Activated CD4-positive, alpha-beta memory T cell treated with anti-CD3 and anti-CD28 coated beads for 36 hours (primary cell): ENCODE results near the gene NKIRAS1. TPM values are rescaled to one million over a fixed set of nuclear protein-coding genes. Genes with fewer than 3 reads are reported as not detected.
"Not testable (repeated sequence)": the region's sequence is repeated elsewhere in the genome, so short reads cannot be mapped to it uniquely, and the experiment has no call there.

Source experiments
- CTCF ChIA-PET: fragments of 350-600 bp; sonication (Branson Sonifier 250); formaldehyde crosslinking; loops from one replicate; lab custom pipeline; 2021; ENCODE audit warnings: antibody characterized with exemption, inconsistent platforms; lab: Charles Lee
- POLR2A ChIA-PET: fragments of 350-600 bp; sonication (Branson Sonifier 250); formaldehyde crosslinking; loops from one replicate; lab custom pipeline; 2021; ENCODE audit warnings: antibody characterized with exemption; lab: Charles Lee
- DNase-seq: peaks from one replicate; pipeline ENCODE4 v3.0.0-alpha.2; 2020
- H3K27ac Mint-ChIP-seq: one replicate; pipeline ENCODE4 v1.8.0; 2021; ENCODE audit warnings: mixed read lengths
- H3K27me3 Mint-ChIP-seq: one replicate; pipeline ENCODE4 v1.8.0; 2021; ENCODE audit warnings: mixed read lengths
- H3K36me3 Mint-ChIP-seq: one replicate; pipeline ENCODE4 v1.8.0; 2021; ENCODE audit warnings: mixed read lengths
- H3K4me1 Mint-ChIP-seq: one replicate; pipeline ENCODE4 v1.8.0; 2021; ENCODE audit warnings: low read depth, mixed read lengths
- H3K4me3 Mint-ChIP-seq: one replicate; pipeline ENCODE4 v1.8.0; 2021; ENCODE audit warnings: mild to moderate bottlenecking, mixed read lengths
- H3K9me3 Mint-ChIP-seq: one replicate; pipeline ENCODE4 v1.8.0; 2021; ENCODE audit warnings: mixed read lengths
- intact Hi-C: fragments of 100-400 bp; cut with micrococcal nuclease; formaldehyde crosslinking; loops from one replicate; pipeline ENCODE4 v1.15.1; 2023
- total RNA-seq, 2 experiments: library from RNA; stranded (reverse); gene quantifications; one replicate each; pipeline ENCODE4 v1.2.3, GENCODE V29; 2021

Gene NKIRAS1
- total RNA-seq, 2 experiments from 2014 or later, result 3.9 TPM

DNA sequence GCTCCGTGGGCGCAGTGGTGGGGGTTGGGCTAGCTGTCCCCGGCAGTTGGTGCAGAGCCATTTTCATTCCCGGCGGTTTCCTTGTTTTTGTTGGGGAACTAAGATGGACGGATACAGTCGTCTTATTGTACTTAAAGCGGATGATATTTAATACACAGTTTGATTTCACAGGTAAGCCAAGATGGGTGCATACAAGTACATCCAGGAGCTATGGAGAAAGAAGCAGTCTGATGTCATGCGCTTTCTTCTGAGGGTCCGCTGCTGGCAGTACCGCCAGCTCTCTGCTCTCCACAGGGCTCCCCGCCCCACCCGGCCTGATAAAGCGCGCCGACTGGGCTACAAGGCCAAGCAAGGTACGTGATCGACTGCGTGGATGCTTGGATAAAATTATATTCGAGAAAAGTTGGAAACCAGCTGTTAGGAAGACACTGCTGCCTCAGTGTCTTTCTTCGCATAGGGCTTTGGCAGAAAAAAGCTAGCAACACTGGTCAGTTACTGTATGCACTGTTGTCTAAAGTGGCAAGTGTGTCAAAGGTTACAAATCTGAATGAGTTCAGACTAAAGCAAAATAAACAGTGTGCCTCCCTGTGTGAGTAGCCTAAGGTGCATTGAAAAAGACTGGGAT is 1.0 kb upstream of the NKIRAS1 start:
- POLR2A ChIA-PET, result interaction anchor here (0.9 to 3.2 kb wide), 12 partner anchors 9 to 1866 kb away, joined by 3 to 31 read pairs (median 5); partner anchors contain the start of gene NGLY1
- not testable (repeated sequence) for H3K27me3 Mint-ChIP-seq, H3K9me3 Mint-ChIP-seq, DNase-seq
- H3K36me3 Mint-ChIP-seq, result peaks cover 45% of the 10 kb centered on the region
- CTCF ChIA-PET, result interaction anchor here (0.8 to 1.8 kb wide), 4 partner anchors 7 to 29 kb away, joined by 3 to 8 read pairs (median 4); no protein-coding TSS in a partner anchor
- intact Hi-C loops, result loop anchor here (1.0 to 5.0 kb wide), 3 partner anchors 28 to 1865 kb away; partner anchors contain the start of genes NGLY1 and NR1D2
- peak overlapping the region; percentile 100 for H3K27ac Mint-ChIP-seq
- H3K4me3 Mint-ChIP-seq, result peak overlapping the region; percentile 98
- H3K4me1 Mint-ChIP-seq, result peaks cover 51% of the 10 kb centered on the region

DNA sequence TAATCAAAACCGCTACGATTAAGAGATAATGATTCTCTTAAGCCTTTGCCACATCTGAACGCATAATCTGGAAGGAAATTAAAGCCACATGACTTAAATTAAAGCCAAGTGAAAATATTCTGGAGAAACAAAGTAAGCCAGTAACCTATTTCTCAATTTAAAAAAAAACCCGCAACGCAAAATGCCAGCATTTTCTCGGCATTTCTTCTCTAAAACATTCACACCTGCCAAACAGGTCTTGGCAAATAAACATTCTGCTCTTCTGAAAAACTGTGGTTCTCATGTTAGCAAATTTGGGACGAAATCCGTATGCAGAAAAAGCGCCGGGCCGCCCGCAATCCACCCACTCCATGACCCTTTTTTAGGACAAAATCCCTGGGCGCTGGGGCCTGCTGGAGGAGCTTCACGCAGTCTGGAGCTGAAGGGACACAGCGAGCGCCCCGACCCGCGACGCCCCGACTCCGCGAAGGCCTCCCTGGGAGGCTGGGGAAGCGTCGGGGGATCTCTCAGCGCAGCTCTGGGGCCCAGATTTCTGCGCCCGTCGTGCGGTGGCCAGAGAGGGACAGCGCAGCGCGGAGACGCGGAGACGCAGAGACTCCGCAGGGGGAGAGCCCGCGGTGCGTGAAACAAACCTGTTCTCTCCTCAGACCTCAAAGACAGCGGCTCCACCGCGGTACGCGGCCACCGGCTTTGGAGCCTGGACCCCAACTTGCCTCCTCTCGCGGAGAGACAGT is 471 bp downstream of the NKIRAS1 start:
- intact Hi-C loops, result loop anchor here (2.0 to 5.0 kb wide), 2 partner anchors 106 to 1866 kb away; partner anchors contain the start of gene NGLY1
- DNase-seq, result no peak
- Mint-ChIP-seq H3K36me3 (peaks cover 44% of the 10 kb centered on the region), H3K27ac (peak overlapping the region; percentile 100), H3K9me3 (no peaks in the 10 kb centered on the region), H3K27me3 (peaks cover 6% of the 10 kb centered on the region), H3K4me3 (peak overlapping the region; percentile 98), H3K4me1 (peaks cover 51% of the 10 kb centered on the region)
- ChIA-PET CTCF (interaction anchor here (1.2 to 1.8 kb wide), 2 partner anchors 27 to 39 kb away, joined by 6 to 8 read pairs; no protein-coding TSS in a partner anchor), POLR2A (interaction anchor here (0.8 to 3.2 kb wide), 15 partner anchors 9 to 107 kb away, joined by 3 to 31 read pairs (median 5); no protein-coding TSS in a partner anchor)

GRCh38 chr3:23915537-23916108 is 1.2 kb downstream of the NKIRAS1 start:
- POLR2A ChIA-PET, result interaction anchor here (2.0 to 2.9 kb wide), 3 partner anchors 31 to 107 kb away, joined by 8 to 31 read pairs (median 21); no protein-coding TSS in a partner anchor
- H3K27me3 Mint-ChIP-seq, result peaks cover 6% of the 10 kb centered on the region
- peaks cover 39% of the 10 kb centered on the region for H3K36me3 Mint-ChIP-seq
- CTCF ChIA-PET, result interaction anchor here (1.2 to 1.8 kb wide), 2 partner anchors 27 to 40 kb away, joined by 6 to 8 read pairs; no protein-coding TSS in a partner anchor
- intact Hi-C loops, result loop anchor here (2.0 to 5.0 kb wide), 2 partner anchors 105 to 1867 kb away; partner anchors contain the start of gene NGLY1
- no peak for DNase-seq
- H3K27ac Mint-ChIP-seq, result no peak overlapping the region
- H3K4me1 Mint-ChIP-seq, result peaks cover 51% of the 10 kb centered on the region
- H3K4me3 Mint-ChIP-seq, result peak overlapping the region; percentile 98
- H3K9me3 Mint-ChIP-seq, result no peaks in the 10 kb centered on the region

DNA sequence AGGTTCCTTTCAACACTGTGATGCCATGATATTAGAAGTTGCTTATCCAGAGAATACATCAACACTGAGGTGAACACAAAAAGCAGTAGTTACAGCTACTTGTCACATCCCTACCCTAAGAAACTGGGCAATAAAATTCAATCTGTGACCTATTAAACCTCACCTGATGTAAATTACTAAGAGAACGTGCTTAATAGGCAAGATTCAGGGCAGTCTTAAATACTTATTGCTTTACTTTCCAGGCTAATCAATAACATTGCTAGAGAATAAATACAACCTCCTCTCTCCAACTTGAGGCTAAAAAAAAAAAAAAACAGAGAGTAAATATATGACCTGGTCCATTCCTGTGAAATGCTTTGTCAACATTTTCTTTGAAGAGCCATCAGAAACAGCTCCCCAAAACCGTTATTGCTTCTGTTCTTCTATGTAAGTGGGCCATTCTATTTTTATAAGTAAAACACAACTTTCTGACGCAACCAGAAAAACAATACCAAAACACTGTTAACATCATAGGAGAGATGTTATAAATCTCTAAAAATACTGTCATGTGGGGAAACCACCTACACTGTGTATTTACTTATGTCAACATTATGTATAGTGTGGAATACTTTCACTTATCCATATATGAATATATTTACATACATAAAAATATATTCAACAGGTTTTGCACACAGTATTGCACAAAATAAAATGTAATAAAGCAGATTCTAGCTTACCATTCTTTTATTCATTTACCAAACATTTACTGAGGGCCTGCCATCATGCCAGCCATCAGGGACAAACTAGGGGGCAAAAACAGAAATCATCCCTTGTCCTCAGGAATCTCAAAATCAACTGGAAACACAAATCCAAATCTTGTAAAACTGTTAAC is 2.7 kb downstream of the NKIRAS1 start:
- Mint-ChIP-seq H3K4me3 (no peak overlapping the region), H3K9me3 (no peaks in the 10 kb centered on the region), H3K4me1 (peaks cover 36% of the 10 kb centered on the region), H3K27ac (no peak overlapping the region), H3K27me3 (peaks cover 6% of the 10 kb centered on the region), H3K36me3 (peaks cover 26% of the 10 kb centered on the region)
- intact Hi-C loops, result no loop called here
- no peak for DNase-seq
- POLR2A ChIA-PET, result interaction anchor here (0.6 to 0.7 kb wide), 2 partner anchors 11 to 60 kb away, joined by 3 read pairs; no protein-coding TSS in a partner anchor
- CTCF ChIA-PET, result interaction anchor here (1.0 kb wide), 1 partner anchor 80 kb away, joined by 3 read pairs; no protein-coding TSS in a partner anchor

DNA sequence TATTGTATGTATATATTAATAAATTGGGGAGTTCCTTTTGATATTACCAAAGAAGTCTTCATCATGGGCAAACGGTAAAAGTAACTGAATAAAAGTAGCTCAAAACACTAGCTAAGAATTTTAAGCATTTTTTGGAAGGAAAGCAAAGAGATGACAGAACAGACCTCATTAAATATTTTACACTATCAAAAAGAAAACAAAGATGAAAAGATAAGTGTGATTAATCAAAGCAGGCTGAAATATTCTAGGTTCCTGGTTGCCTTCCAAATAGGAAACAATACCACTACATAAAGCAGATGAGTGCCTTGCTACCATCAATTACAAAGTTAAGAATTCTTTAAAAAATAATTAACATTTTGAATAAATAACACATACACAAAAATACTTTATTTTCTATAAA is 3.6 kb downstream of the NKIRAS1 start:
- no peak for DNase-seq
- POLR2A ChIA-PET, result no interaction called here
- H3K4me3 Mint-ChIP-seq, result no peak overlapping the region
- peaks cover 17% of the 10 kb centered on the region for H3K36me3 Mint-ChIP-seq
- no peaks in the 10 kb centered on the region for H3K9me3 Mint-ChIP-seq
- intact Hi-C loops, result no loop called here
- no peak overlapping the region for H3K27ac Mint-ChIP-seq
- peaks cover 6% of the 10 kb centered on the region for H3K27me3 Mint-ChIP-seq
- H3K4me1 Mint-ChIP-seq, result peaks cover 28% of the 10 kb centered on the region
- CTCF ChIA-PET, result no interaction called here

GRCh38 chr3:23912335-23912734 is 4.5 kb downstream of the NKIRAS1 start:
- H3K27ac Mint-ChIP-seq, POLR2A ChIA-PET, H3K27me3 Mint-ChIP-seq, intact Hi-C loops, H3K4me3 Mint-ChIP-seq, H3K9me3 Mint-ChIP-seq, CTCF ChIA-PET, H3K36me3 Mint-ChIP-seq, DNase-seq: not testable (repeated sequence)
- H3K4me1 Mint-ChIP-seq, result peaks cover 26% of the 10 kb centered on the region

- H3K9me3 Mint-ChIP-seq, result no peaks in the 10 kb centered on the region
- POLR2A ChIA-PET, result no interaction called here
- no peak overlapping the region for H3K27ac Mint-ChIP-seq
- peaks cover 4% of the 10 kb centered on the region for H3K27me3 Mint-ChIP-seq
- peaks cover 25% of the 10 kb centered on the region for H3K4me1 Mint-ChIP-seq
- no peak for DNase-seq
- intact Hi-C loops, result no loop called here
- peaks cover 3% of the 10 kb centered on the region for H3K36me3 Mint-ChIP-seq
- CTCF ChIA-PET, result no interaction called here
- no peak overlapping the region for H3K4me3 Mint-ChIP-seq
Observed at GRCh38 chr3:23911397-23911796, 5.4 kb downstream of the NKIRAS1 start.

DNA sequence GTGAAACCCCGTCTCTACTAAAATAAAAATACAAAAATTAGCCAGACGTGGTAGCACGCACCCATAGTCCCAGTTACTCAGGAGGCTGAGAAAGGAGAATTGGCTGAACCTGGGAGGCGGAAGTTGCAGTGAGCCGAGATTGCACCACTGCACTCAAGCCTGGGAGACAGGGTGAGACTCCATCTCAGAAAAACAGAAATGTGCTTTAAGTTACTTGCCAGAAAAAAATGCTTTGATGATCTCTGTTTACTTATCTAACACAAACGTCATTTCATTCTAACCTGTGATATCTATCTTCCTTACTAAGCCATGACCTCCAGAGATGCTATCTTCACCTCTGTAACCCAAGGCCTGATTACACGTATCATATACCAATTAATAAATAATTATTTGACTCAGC is 7.4 kb downstream of the NKIRAS1 start:
- POLR2A ChIA-PET, result no interaction called here
- DNase-seq, result no peak
- intact Hi-C loops, result no loop called here

DNA sequence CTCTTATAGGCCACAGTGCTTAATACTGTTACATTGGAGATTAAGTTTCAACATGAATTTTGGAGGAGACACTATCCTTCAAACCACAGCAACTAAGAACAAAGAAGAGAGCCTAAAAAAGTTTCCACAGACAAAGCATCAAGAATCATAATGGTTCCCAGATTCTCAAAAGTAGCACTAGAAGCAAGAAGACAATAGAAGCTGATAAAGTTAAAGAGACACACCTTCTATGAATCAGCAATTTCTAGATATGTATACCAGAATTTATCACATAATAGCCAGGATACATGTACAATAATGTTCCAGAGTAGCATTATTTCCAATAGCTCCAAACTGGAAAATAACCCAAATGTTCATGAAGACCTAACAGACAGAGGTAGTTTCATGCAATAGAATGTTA is 12.2 kb downstream of the NKIRAS1 start:
- Mint-ChIP-seq H3K4me1 (no peaks in the 10 kb centered on the region), H3K4me3 (no peak overlapping the region), H3K9me3 (no peaks in the 10 kb centered on the region), H3K27me3 (no peaks in the 10 kb centered on the region), H3K27ac (no peak overlapping the region), H3K36me3 (peaks cover 12% of the 10 kb centered on the region)
- intact Hi-C loops, result no loop called here
- CTCF ChIA-PET, result no interaction called here
- no peak for DNase-seq
- POLR2A ChIA-PET, result no interaction called here

More for the DNA sequence above, 7.4 kb downstream of the NKIRAS1 start:
- Mint-ChIP-seq H3K4me3 (no peak overlapping the region), H3K36me3 (peaks cover 4% of the 10 kb centered on the region), H3K27ac (no peak overlapping the region), H3K9me3 (no peaks in the 10 kb centered on the region), H3K4me1 (peaks cover 6% of the 10 kb centered on the region), H3K27me3 (no peaks in the 10 kb centered on the region)
- CTCF ChIA-PET, result interaction anchor here (1.0 kb wide), 1 partner anchor 21 kb away, joined by 4 read pairs; no protein-coding TSS in a partner anchor

DNA sequence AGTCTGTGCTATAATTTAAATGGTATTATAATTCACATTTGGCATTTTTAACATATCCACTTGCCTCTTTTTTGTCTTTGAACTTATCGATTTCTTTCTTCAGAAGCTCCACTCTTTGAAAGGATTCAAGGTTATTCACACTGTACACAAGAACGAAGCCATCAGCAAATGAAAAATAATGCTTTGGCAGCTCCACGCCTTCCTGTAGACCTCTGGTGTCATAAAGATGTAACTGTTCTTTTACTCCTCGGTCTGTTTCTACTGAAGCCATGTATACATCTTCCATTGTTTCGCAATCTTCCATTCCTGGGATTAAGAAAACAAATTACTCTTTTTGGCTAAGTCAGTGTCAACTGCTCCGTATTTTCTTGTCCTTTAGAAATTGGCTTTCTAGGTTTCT is 16.0 kb downstream of the NKIRAS1 start:
- POLR2A ChIA-PET, result no interaction called here
- H3K36me3 Mint-ChIP-seq, result peaks cover 22% of the 10 kb centered on the region
- intact Hi-C loops, result no loop called here

DNA sequence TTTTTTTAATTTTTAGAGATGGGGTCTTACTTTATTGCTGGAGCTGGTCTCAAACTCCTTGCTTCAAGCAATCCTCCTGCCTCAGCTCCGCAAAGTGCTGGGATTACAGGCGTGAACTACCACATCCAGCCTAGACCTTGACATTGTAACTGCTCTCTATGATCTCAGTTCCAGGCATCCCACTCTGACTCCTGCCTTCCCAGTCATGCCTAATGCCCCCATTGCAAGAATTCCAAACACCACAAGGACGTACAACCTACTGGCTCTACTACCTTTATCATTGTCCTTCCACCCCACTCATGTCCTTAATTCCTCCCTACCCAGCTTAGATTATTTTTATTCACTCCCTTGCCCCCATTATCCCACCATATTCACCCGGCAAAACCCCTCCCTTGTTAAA is 21.6 kb downstream of the NKIRAS1 start:
- Mint-ChIP-seq H3K4me3 (no peak overlapping the region), H3K27ac (no peak overlapping the region), H3K27me3 (no peaks in the 10 kb centered on the region), H3K36me3 (peaks cover 12% of the 10 kb centered on the region), H3K9me3 (no peaks in the 10 kb centered on the region), H3K4me1 (no peaks in the 10 kb centered on the region)
- intact Hi-C loops, result no loop called here
- POLR2A ChIA-PET, result no interaction called here
- no peak for DNase-seq
- CTCF ChIA-PET, result interaction anchor here (0.6 kb wide), 1 partner anchor 239 kb away, joined by 3 read pairs; no protein-coding TSS in a partner anchor

More for the DNA sequence above, 16.0 kb downstream of the NKIRAS1 start:
- H3K4me1 Mint-ChIP-seq, result no peaks in the 10 kb centered on the region
- DNase-seq, result no peak
- no peaks in the 10 kb centered on the region for H3K9me3 Mint-ChIP-seq
- no peaks in the 10 kb centered on the region for H3K27me3 Mint-ChIP-seq
- CTCF ChIA-PET, result no interaction called here
- no peak overlapping the region for H3K27ac Mint-ChIP-seq
- H3K4me3 Mint-ChIP-seq, result no peak overlapping the region
